Left lung (tissue), 10 donors: Measurements from ENCODE around the gene GUSB. TPM values are rescaled to one million over a fixed set of nuclear protein-coding genes. Genes with fewer than 3 reads are reported as not detected.

Experiments
- ATAC-seq: fragments of 200-7000 bp; cut with Tn5 transposase; one replicate; pipeline ENCODE4 v1.9.1; 2020; ENCODE audit warnings: moderate library complexity
- DNase-seq, 4 donors: peaks; one replicate each; pipeline ENCODE4 v3.0.0-alpha.2; 2013 to 2020
- H3K27ac ChIP-seq, 2 donors: fragments of 200-600 bp; sonication (generic) in 1 of 2; one replicate each; pipeline versions ENCODE4 v1.5.0 to v1.8.0; 2020 to 2021
- H3K27me3 ChIP-seq, 2 donors: fragments of 200-600 bp; sonication (generic) in 1 of 2; one replicate each; pipeline versions ENCODE4 v1.5.0 to v1.8.0; 2020 to 2021
- H3K36me3 ChIP-seq, 2 donors: fragments of 200-600 bp; sonication (generic) in 1 of 2; one replicate each; pipeline versions ENCODE4 v1.5.0 to v1.8.0; 2020 to 2021
- H3K4me1 ChIP-seq, 2 donors: fragments of 200-600 bp; one replicate each; pipeline ENCODE4 v1.8.0; 2021
- H3K4me3 ChIP-seq, 2 donors: fragments of 200-600 bp; sonication (generic) in 1 of 2; one replicate each; pipeline versions ENCODE4 v1.5.0 to v1.8.0; 2020 to 2021; ENCODE audit warnings: mild to moderate bottlenecking in 1 of 2
- H3K9me3 ChIP-seq, 2 donors: fragments of 200-600 bp; sonication (generic) in 1 of 2; one replicate each; pipeline versions ENCODE4 v1.5.0 to v1.8.0; 2020 to 2021
- CTCF ChIP-seq, 2 donors: fragments of 200-600 bp; sonication (generic) in 1 of 2; IDR thresholded peaks; one replicate each; pipeline versions ENCODE4 v1.5.0 to v1.8.0; 2021; ENCODE audit warnings: antibody characterized with exemption in 2 of 2
- intact Hi-C, 2 donors: fragments of 100-400 bp; cut with DNase I; formaldehyde crosslinking; loops; one replicate each; pipeline versions ENCODE4 v1.11.2 to v1.14.2; 2022
- polyA plus RNA-seq, 6 donors: library from polyadenylated mRNA; unstranded; fragments of 120-200 nt; gene quantifications; one replicate each; pipeline ENCODE4 v1.2.1, GENCODE V29; 2013; ENCODE audit not compliant: insufficient read length in 6 of 6
- total RNA-seq, 2 donors: library from RNA; stranded (reverse); fragmentation: NEBNext Ultra II Directional; extraction: Animal tissue kit (Norgen Biotek cat#: 25700); gene quantifications; one replicate each; pipeline ENCODE4 v1.2.1, GENCODE V29; 2021
- donor health status: DM: no; HTN: yes; CAD: no.
- donor health status: DM: no; HTN: no; CAD: no.

Gene GUSB
- total and polyA plus RNA-seq, 8 donors, result 54.7 to 76.9 (median 69.0) TPM

GRCh38 chr7:65974876-65975275 lies 7.1 kb downstream of the GUSB start:
- no peaks in the 10 kb centered on the region for H3K27me3 ChIP-seq
- ATAC-seq, result no peak
- no peak for DNase-seq
- H3K27ac ChIP-seq, result no peak overlapping the region
- intact Hi-C loops, result no loop called here
- peaks cover 0 to 97% of the 10 kb centered on the region in 2 donors for H3K36me3 ChIP-seq
- peaks cover 0 to 2% of the 10 kb centered on the region in 2 donors for H3K4me1 ChIP-seq
- H3K9me3 ChIP-seq, result no peaks in the 10 kb centered on the region
- no peak for TF ChIP-seq CTCF (IDR thresholded peaks at IDR 0.05)
- no peak overlapping the region for H3K4me3 ChIP-seq

DNA sequence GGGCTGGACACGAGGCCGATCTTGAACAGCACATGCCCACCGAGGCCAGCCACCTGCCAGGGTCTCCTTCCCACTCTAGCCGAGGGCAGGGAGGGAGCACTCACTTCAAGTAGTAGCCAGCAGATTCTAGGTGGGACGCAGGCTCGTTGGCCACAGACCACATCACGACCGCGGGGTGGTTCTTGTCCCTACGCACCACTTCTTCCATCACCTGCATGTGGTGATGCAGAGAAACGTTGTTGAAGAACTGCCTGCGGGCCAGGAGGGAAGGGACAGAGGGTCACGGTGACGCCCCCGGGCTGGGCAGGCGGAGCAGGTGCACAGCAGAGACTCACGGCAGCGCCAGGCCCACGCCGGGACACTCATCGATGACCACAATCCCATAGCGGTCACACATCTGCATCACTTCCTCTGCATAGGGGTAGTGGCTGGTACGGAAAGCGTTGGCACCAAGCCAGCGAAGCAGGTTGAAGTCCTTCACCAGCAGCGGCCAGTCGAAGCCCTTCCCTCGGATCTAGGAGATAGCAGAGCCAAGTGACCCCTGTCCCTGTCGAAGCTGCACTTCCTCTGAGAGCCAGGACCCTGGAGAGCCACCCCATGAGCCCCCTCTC lies 7.7 kb downstream of the GUSB start:
- no peak overlapping the region for H3K27ac ChIP-seq
- DNase-seq, result no peak
- peaks cover 0 to 97% of the 10 kb centered on the region in 2 donors for H3K36me3 ChIP-seq
- intact Hi-C loops, result no loop called here
- no peak for ATAC-seq
- no peak for TF ChIP-seq CTCF (IDR thresholded peaks at IDR 0.05)
- H3K9me3 ChIP-seq, result no peaks in the 10 kb centered on the region
- no peaks in the 10 kb centered on the region for H3K4me1 ChIP-seq
- no peak overlapping the region for H3K4me3 ChIP-seq
- no peaks in the 10 kb centered on the region for H3K27me3 ChIP-seq

DNA sequence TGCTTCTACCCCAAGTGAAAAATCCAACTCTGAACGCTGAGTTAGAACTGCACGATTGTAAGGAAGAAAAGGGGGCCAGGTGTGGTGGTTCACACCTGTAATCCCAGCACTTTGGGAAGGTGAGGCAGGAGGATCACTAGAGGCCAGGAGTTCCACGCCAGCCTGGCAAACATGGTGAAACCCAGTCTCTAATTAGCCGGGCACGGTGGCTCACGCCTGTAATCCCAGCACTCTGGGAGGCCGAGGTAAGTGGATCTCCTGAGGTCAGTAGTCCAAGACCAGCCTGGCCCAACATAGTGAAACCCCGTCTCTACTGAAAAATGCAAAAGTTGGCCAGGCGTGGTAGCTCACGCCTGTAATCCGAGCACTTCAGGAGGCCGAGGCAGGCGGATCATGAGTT lies 9.0 kb downstream of the GUSB start:
- intact Hi-C loops, result no loop called here
- DNase-seq (no peak), ATAC-seq (no peak)
- no peaks in the 10 kb centered on the region for H3K9me3 ChIP-seq
- no peak for TF ChIP-seq CTCF (IDR thresholded peaks at IDR 0.05)
- H3K36me3 ChIP-seq, result peaks cover 0 to 97% of the 10 kb centered on the region in 2 donors
- H3K27ac ChIP-seq, result no peak overlapping the region
- no peaks in the 10 kb centered on the region for H3K27me3 ChIP-seq
- H3K4me3 ChIP-seq, result no peak overlapping the region
- no peaks in the 10 kb centered on the region for H3K4me1 ChIP-seq

DNA sequence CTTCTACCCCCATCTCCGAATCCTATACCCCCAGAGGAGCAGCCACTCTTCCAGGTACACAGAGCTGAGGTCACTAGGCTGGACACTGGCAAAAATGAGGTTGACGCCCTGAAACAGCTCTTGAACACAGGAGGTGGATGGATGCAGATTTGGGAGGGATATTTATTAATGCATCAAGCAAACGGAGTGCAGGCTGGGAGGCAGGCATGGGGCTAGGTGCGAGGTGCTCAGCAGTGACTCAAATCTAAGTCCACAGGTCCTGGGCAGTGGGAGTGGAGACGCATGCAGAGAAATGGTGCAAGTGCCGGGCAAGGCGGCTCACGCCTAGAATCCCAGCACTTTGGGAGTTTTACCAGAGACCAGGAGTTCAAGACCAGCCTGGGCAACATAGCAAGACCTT lies 11.0 kb downstream of the GUSB start:
- Histone ChIP-seq H3K27me3 (no peaks in the 10 kb centered on the region), H3K4me1 (no peaks in the 10 kb centered on the region), H3K27ac (no peak overlapping the region), H3K9me3 (no peaks in the 10 kb centered on the region), H3K4me3 (no peak overlapping the region), H3K36me3 (peaks cover 0 to 100% of the 10 kb centered on the region in 2 donors)
- DNase-seq (no peak), ATAC-seq (no peak)
- intact Hi-C loops, result no loop called here
- no peak for TF ChIP-seq CTCF (IDR thresholded peaks at IDR 0.05)

DNA sequence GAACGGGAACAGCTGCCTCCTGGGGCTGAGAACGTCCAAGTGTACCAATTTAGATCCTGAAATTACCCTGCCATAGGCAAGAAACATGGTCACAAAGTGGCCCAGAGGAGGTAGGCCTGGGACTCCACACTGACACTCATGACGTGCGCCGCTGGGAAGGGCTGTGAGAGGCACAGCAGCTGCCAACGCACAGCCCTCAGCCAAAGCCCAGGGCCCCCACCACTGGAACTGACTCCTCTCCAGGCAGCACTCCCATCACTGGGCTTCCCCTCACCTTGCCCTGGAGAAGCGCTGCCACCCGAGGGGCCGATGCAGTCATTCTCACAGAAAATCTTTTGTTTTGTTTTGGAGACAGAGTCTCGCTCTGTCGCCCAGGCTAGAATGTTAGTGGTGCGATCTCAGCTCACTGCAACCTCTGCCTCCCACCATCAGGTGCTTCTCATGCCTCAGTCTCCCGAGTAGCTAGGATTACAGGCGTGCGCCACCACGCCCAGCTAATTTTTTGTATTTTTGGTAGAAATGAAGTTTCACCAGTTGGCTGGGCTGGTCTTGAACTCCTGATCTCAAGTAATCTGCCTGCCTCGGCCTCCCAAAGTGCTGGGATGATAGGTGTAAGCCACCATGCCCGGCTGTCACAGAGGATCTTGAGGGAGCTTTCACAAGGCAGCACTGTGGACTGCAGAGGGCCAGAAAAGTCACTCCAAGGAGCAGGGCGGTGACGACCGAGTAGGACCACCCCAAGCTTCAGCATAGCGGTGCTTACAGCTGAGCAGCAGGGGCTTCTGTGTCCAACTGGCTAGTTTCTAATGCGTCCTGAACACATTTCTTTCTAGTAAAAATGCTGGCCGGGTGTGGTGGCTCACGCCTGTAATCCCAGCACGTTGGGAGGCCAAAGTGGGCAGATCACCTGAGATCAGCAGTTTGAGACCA lies 13.5 kb downstream of the GUSB start:
- H3K27me3 ChIP-seq, result no peaks in the 10 kb centered on the region
- peaks cover 4 to 100% of the 10 kb centered on the region in 2 donors for H3K36me3 ChIP-seq
- ATAC-seq (no peak), DNase-seq (no peak)
- TF ChIP-seq CTCF (IDR thresholded peaks at IDR 0.05), result no peak
- intact Hi-C loops, result no loop called here
- no peak overlapping the region for H3K27ac ChIP-seq
- no peaks in the 10 kb centered on the region for H3K9me3 ChIP-seq
- no peak overlapping the region for H3K4me3 ChIP-seq
- H3K4me1 ChIP-seq, result no peaks in the 10 kb centered on the region
